Subcutaneous abdominal adipose tissue (tissue), 5 donors: ENCODE data around the gene SVOPL.

ENCODE experiments used
- H3K27ac ChIP-seq: one replicate; pipeline ENCODE4 v1.7.0; 2013; ENCODE audit warnings: low read depth, mild to moderate bottlenecking, inconsistent platforms, low read length, moderate library complexity
- H3K27me3 ChIP-seq, 5 donors: one replicate each; pipeline ENCODE4 v1.7.0; 2013; ENCODE audit warnings: low read length in 5 of 5, inconsistent platforms in 1 of 5; ENCODE audit not compliant: control insufficient read depth in 5 of 5, insufficient read depth in 4 of 5
- H3K36me3 ChIP-seq, 5 donors: one replicate each; pipeline ENCODE4 v1.7.0; 2013; ENCODE audit warnings: low read length in 5 of 5; ENCODE audit not compliant: control insufficient read depth in 5 of 5, insufficient read depth in 5 of 5
- H3K4me1 ChIP-seq, 5 donors: one replicate each; pipeline ENCODE4 v1.7.0; 2013; ENCODE audit warnings: low read length in 5 of 5, mild to moderate bottlenecking in 3 of 5, moderate library complexity in 1 of 5; ENCODE audit not compliant: control insufficient read depth in 5 of 5, insufficient read depth in 5 of 5
- H3K4me3 ChIP-seq, 5 donors: one replicate each; pipeline ENCODE4 v1.7.0; 2013; ENCODE audit warnings: low read length in 5 of 5, low read depth in 1 of 5
- H3K9ac ChIP-seq, 5 donors: one replicate each; pipeline ENCODE4 v1.7.0; 2013; ENCODE audit warnings: low read length in 5 of 5, mild to moderate bottlenecking in 4 of 5, moderate library complexity in 3 of 5
- H3K9me3 ChIP-seq, 5 donors: one replicate each; pipeline ENCODE4 v1.7.0; 2013; ENCODE audit warnings: low read length in 5 of 5; ENCODE audit not compliant: control insufficient read depth in 5 of 5
- donor health status: healthy.
- donor health status: healthy.
- donor health status: healthy.
- donor health status: healthy.
- donor health status: healthy.

SVOPL gene

GRCh38 chr7:138590154-138590553 is 111.0 kb downstream of the SVOPL start:
- H3K4me1 ChIP-seq: no peaks in the 10 kb centered on the region
- H3K27me3 ChIP-seq: no peaks in the 10 kb centered on the region
- peaks cover 2 to 12% (median 8%) of the 10 kb centered on the region in 5 donors for H3K36me3 ChIP-seq
- no peaks in the 10 kb centered on the region for H3K9me3 ChIP-seq
- H3K27ac ChIP-seq: no peak overlapping the region
- no peak overlapping the region for H3K9ac ChIP-seq
- no peak overlapping the region for H3K4me3 ChIP-seq

GRCh38 chr7:138588986-138589385 is 112.2 kb downstream of the SVOPL start:
- no peak overlapping the region for H3K27ac ChIP-seq
- H3K4me3 ChIP-seq: no peak overlapping the region
- peaks cover 12 to 21% (median 18%) of the 10 kb centered on the region in 5 donors for H3K36me3 ChIP-seq
- no peaks in the 10 kb centered on the region for H3K4me1 ChIP-seq
- no peaks in the 10 kb centered on the region for H3K27me3 ChIP-seq
- no peak overlapping the region for H3K9ac ChIP-seq
- no peaks in the 10 kb centered on the region for H3K9me3 ChIP-seq

GRCh38 chr7:138587485-138587884 is 113.7 kb downstream of the SVOPL start:
- no peaks in the 10 kb centered on the region for H3K4me1 ChIP-seq
- no peak overlapping the region for H3K4me3 ChIP-seq
- no peak overlapping the region for H3K9ac ChIP-seq
- H3K27me3 ChIP-seq: no peaks in the 10 kb centered on the region
- H3K36me3 ChIP-seq: peaks cover 22 to 28% (median 25%) of the 10 kb centered on the region in 5 donors
- no peaks in the 10 kb centered on the region for H3K9me3 ChIP-seq
- H3K27ac ChIP-seq: no peak overlapping the region

GRCh38 chr7:138585283-138585993 is 115.7 kb downstream of the SVOPL start:
- no peaks in the 10 kb centered on the region for H3K9me3 ChIP-seq
- no peak overlapping the region for H3K27ac ChIP-seq
- H3K4me1 ChIP-seq: no peaks in the 10 kb centered on the region
- no peak overlapping the region for H3K4me3 ChIP-seq
- H3K9ac ChIP-seq: no peak overlapping the region
- H3K36me3 ChIP-seq: peaks cover 32 to 40% (median 36%) of the 10 kb centered on the region in 5 donors
- no peaks in the 10 kb centered on the region for H3K27me3 ChIP-seq

- no peaks in the 10 kb centered on the region for H3K27me3 ChIP-seq
- no peak overlapping the region for H3K4me3 ChIP-seq
- no peaks in the 10 kb centered on the region for H3K9me3 ChIP-seq
- H3K9ac ChIP-seq: no peak overlapping the region
- H3K4me1 ChIP-seq: no peaks in the 10 kb centered on the region
- H3K27ac ChIP-seq: no peak overlapping the region
- peaks cover 34 to 47% (median 44%) of the 10 kb centered on the region in 5 donors for H3K36me3 ChIP-seq
These were observed 116.5 kb downstream of the SVOPL start for GRCh38 chr7:138584696-138585095.

GRCh38 chr7:138584283-138584682 is 116.9 kb downstream of the SVOPL start:
- no peaks in the 10 kb centered on the region for H3K4me1 ChIP-seq
- H3K4me3 ChIP-seq: no peak overlapping the region
- no peak overlapping the region for H3K27ac ChIP-seq
- H3K27me3 ChIP-seq: no peaks in the 10 kb centered on the region
- H3K9me3 ChIP-seq: no peaks in the 10 kb centered on the region
- peaks cover 38 to 50% (median 48%) of the 10 kb centered on the region in 5 donors for H3K36me3 ChIP-seq
- no peak overlapping the region for H3K9ac ChIP-seq

GRCh38 chr7:138581065-138581464 is 120.1 kb downstream of the SVOPL start:
- Histone ChIP-seq H3K9ac (no peak overlapping the region), H3K27ac (no peak overlapping the region), H3K36me3 (peaks cover 50 to 75% (median 69%) of the 10 kb centered on the region in 5 donors), H3K4me3 (no peak overlapping the region), H3K4me1 (no peaks in the 10 kb centered on the region), H3K9me3 (no peaks in the 10 kb centered on the region), H3K27me3 (no peaks in the 10 kb centered on the region)

- Histone ChIP-seq H3K4me3 (no peak overlapping the region), H3K36me3 (peaks cover 43 to 66% (median 59%) of the 10 kb centered on the region in 5 donors), H3K9ac (no peak overlapping the region), H3K27me3 (no peaks in the 10 kb centered on the region), H3K27ac (no peak overlapping the region), H3K9me3 (no peaks in the 10 kb centered on the region), H3K4me1 (no peaks in the 10 kb centered on the region)
These were observed 121.5 kb downstream of the SVOPL start for GRCh38 chr7:138579671-138580070.

GRCh38 chr7:138579136-138579535 is 122.0 kb downstream of the SVOPL start:
- Histone ChIP-seq H3K4me3 (no peak overlapping the region), H3K36me3 (peaks cover 42 to 67% (median 57%) of the 10 kb centered on the region in 5 donors), H3K27me3 (no peaks in the 10 kb centered on the region), H3K9ac (no peak overlapping the region), H3K27ac (no peak overlapping the region), H3K4me1 (no peaks in the 10 kb centered on the region), H3K9me3 (no peaks in the 10 kb centered on the region)

GRCh38 chr7:138575897-138576428 is 125.2 kb downstream of the SVOPL start:
- Histone ChIP-seq H3K4me1 (no peaks in the 10 kb centered on the region), H3K9ac (no peak overlapping the region), H3K27ac (no peak overlapping the region), H3K4me3 (no peak overlapping the region), H3K27me3 (no peaks in the 10 kb centered on the region), H3K9me3 (no peaks in the 10 kb centered on the region), H3K36me3 (peaks cover 40 to 74% (median 57%) of the 10 kb centered on the region in 5 donors)
